T-helper 1 cell treated with Interleukin-12 subunit alpha and Interleukin-12 subunit beta and Interleukin-4 antibody, amounts not matched to agents 30 μg/mL and 1 μg/mL, for 36 hours (primary cell): ENCODE results near the gene ZNF225.
A peak's percentile ranks its signal among the peaks of the same experiment; 100 is the strongest.

Source experiments
- H3K27ac Mint-ChIP-seq: one replicate; pipeline ENCODE4 v1.8.0; 2021; ENCODE audit warnings: mild to moderate bottlenecking, mixed read lengths
- H3K27me3 Mint-ChIP-seq: one replicate; pipeline ENCODE4 v1.8.0; 2021; ENCODE audit warnings: low read depth, mixed read lengths
- H3K36me3 Mint-ChIP-seq: one replicate; pipeline ENCODE4 v1.8.0; 2021; ENCODE audit warnings: low read depth, mixed read lengths
- H3K4me1 Mint-ChIP-seq: one replicate; pipeline ENCODE4 v1.8.0; 2021; ENCODE audit warnings: low read depth, mixed read lengths
- H3K4me3 Mint-ChIP-seq: one replicate; pipeline ENCODE4 v1.8.0; 2021; ENCODE audit warnings: mild to moderate bottlenecking, moderate library complexity, mixed read lengths
- H3K9me3 Mint-ChIP-seq: one replicate; pipeline ENCODE4 v1.8.0; 2021; ENCODE audit warnings: mixed read lengths

The ZNF225 gene

DNA sequence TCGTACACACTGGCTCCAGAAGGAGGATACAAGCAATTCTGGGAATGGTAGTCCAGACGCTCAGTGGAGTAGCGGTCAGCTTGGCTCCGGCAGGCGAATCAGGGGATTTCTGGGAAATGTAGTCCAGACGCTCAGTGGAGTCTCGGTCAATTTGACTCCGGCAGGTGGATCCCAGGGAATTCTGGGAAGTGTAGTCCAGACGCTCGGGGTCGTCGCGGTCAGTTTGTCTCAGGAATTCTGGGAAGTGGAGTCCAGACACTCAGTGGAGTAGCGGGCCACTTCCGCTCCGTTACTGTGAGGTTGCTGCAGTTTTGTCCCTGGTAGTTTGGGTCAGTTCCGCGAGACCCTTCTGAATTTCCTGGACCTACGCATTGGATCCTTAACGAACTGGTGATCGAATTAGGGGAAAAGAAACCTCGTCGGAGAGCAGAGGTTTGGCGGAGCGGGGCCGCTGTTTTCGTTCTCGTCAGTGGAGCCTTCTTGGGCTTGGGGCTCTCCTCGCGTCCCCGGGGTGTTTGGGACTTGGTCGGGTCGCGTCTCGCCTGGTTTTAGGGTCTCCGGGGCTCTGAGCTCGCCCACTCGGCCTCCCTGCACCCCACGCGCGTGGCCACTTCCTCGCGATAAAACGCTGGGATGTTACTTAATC is at the start of gene ZNF225:
ZNF225 (plus strand) TSS at position 262 of the 646 bp plus-strand sequence. CDS start 2,429 bp downstream, outside the sequence.
- Mint-ChIP-seq H3K36me3 (peaks cover 32% of the 10 kb centered on the region), H3K4me1 (peaks cover 18% of the 10 kb centered on the region), H3K9me3 (peaks cover 35% of the 10 kb centered on the region), H3K27ac (peak within 1 kb of the TSS; percentile 76), H3K27me3 (no peaks in the 10 kb centered on the region), H3K4me3 (peak within 1 kb of the TSS; percentile 96)

DNA sequence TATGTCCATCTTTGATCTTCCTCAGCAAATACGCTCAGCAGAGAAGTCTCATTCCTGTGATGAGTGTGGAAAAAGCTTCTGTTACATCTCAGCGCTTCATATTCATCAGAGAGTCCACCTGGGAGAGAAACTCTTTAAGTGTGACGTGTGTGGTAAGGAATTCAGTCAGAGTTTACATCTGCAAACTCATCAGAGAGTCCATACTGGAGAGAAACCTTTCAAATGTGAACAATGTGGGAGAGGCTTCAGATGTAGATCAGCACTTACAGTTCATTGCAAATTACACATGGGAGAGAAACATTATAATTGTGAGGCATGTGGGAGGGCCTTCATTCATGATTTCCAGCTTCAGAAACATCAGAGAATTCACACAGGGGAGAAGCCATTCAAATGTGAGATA is 46.9 kb upstream of the ZNF225 start:
- Mint-ChIP-seq H3K9me3 (peaks cover 54% of the 10 kb centered on the region), H3K4me1 (peaks cover 4% of the 10 kb centered on the region), H3K4me3 (no peak overlapping the region), H3K36me3 (peaks cover 11% of the 10 kb centered on the region), H3K27ac (no peak overlapping the region), H3K27me3 (no peaks in the 10 kb centered on the region)

DNA sequence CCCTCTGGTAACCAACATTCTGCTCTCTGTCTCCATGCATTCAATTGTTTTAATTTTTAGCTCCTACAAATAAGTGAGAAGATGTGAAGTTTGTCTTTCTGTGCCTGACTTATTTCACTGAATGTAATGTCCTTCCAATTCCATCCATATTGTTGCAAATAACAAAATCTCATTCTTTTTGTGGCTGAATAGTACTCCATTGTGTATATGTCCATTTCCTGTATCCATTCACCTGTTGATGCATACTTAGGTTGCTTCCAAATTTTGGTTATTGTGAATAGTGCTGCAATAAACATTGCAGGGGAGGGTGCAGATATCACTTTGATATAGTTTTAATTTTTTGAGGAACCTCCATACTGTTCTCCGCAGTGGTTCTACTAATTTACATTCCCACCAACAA is 43.8 kb upstream of the ZNF225 start:
- no peaks in the 10 kb centered on the region for H3K27me3 Mint-ChIP-seq
- H3K27ac Mint-ChIP-seq, result no peak overlapping the region
- H3K4me1 Mint-ChIP-seq, result peaks cover 19% of the 10 kb centered on the region
- peaks cover 16% of the 10 kb centered on the region for H3K36me3 Mint-ChIP-seq
- H3K9me3 Mint-ChIP-seq, result peaks cover 58% of the 10 kb centered on the region
- H3K4me3 Mint-ChIP-seq, result no peak overlapping the region

DNA sequence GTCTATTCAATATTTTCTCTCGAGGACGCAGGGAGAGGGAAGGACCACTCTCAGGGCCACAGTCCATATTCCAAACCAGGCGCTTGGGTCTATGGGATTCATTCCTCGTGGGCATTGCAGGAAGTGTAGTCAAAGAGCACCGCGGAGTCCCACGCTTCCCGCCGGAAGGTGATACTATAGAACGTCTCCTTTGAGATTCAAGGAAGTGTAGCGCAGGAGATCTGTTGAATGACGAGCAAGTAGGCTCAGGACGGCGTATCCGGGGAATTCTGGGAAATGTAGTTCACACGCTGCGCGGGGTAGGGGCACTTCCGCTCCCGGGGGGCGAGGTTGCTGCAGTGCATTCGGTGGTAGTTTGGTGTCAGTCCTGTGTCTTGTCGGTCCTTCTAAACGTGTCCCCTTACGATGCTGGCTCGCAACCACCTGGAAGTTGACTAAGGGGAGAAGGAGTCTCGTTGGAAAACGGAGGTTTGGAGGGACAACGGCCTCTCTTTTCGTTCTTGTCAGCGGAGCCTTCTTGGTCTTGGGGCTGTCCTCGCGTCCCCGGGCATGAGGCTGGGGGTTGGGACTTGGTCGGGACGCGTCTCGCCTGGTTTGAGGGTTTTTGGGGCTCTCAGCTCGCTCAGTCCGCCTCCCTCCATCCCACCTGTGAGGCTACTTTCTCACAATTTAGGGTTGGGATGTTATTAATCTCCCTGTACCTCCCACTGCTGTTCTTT is 41.2 kb upstream of the ZNF225 start, which contains the start of gene ZNF284:
ZNF284 (plus strand) TSS at position 336 of the 719 bp plus-strand sequence. CDS start 4,231 bp downstream, outside the sequence.
- no peaks in the 10 kb centered on the region for H3K27me3 Mint-ChIP-seq
- H3K4me1 Mint-ChIP-seq, result peaks cover 19% of the 10 kb centered on the region
- peak within 1 kb of the TSS; percentile 88 for H3K4me3 Mint-ChIP-seq
- H3K36me3 Mint-ChIP-seq, result peaks cover 16% of the 10 kb centered on the region
- H3K9me3 Mint-ChIP-seq, result peaks cover 58% of the 10 kb centered on the region
- peak within 1 kb of the TSS; percentile 60 for H3K27ac Mint-ChIP-seq

DNA sequence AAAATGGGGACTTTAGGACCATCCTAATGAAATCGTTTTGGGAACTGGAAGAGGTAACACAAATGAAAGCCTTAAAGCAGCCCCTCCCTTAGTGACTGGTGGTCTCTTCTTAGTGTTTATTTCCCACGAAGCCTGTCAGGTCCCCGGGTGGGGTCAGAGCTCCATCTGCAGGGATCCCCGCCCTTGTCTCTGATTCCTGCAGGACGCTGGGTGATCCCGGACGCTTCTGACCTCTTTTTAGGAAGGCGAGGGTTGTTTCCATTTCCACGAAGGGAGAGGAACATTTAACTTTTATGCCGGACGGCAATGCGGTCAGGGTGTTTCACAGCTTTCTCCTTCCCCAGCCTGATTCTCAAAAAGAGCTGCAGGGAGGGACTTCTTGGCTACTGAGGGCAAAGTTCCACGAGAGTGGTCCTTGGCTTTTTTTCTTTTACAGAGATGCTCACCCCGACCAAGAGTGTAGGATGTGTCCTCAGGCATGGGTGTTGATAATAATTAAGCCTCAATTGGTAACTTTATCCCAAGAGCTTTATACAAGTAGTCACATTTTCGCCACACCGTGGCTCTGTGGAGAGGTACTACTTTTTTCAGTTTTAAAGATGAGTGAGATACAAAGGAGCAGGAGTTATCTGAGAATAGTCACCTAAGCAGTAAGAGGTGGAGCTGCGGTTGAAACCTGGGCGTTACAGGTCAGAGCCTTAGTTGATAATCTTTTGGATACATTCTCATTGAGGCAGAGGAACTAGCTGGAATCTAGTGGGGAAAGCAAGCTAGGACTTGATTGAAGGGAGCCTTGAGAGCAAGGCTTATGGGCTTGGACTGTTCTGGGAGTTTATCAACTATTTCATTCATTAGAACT is 40.4 kb upstream of the ZNF225 start:
- Mint-ChIP-seq H3K27me3 (no peaks in the 10 kb centered on the region), H3K9me3 (peaks cover 60% of the 10 kb centered on the region), H3K4me3 (peak overlapping the region; percentile 88), H3K4me1 (peaks cover 19% of the 10 kb centered on the region), H3K36me3 (peaks cover 16% of the 10 kb centered on the region), H3K27ac (peak overlapping the region; percentile 60)

DNA sequence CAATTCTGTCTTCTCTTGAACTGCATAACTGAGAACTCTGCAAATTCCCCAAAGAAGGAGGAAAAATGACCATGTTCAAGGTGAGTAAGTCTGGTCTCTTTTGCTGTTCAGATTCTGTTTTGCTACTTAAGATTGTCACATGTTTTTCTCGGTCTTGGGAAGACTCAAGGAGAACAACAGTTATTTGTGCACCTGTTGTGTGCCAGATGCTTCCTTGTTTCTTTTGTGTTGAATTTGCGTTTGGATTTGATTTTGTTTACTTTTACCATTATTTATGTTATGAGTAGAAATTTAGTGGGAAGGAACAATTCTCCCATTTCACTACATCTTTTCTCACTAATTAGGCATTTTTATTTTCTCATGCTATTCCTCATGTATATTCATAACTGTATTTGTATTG is 36.9 kb upstream of the ZNF225 start:
- no peaks in the 10 kb centered on the region for H3K27me3 Mint-ChIP-seq
- H3K4me3 Mint-ChIP-seq, result no peak overlapping the region
- peaks cover 37% of the 10 kb centered on the region for H3K9me3 Mint-ChIP-seq
- peaks cover 15% of the 10 kb centered on the region for H3K36me3 Mint-ChIP-seq
- peaks cover 14% of the 10 kb centered on the region for H3K4me1 Mint-ChIP-seq
- no peak overlapping the region for H3K27ac Mint-ChIP-seq

DNA sequence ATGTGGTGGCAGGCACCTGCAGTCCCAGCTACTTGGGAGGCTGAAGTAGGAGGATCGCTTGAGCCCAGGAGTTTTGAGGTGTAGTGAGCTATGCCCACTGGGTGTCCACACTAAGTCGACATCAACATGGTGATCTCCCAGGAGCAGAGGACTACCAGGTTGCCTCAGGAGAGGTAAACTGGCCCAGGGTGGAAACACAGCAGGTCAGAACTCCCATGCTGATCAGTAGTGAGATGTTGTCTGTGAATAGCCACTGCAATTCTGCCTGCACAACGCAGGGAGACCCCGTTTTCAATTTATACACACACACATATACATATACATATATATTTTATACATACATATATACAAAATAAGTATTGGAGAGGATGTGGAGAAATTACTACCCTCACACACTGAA is 21.1 kb upstream of the ZNF225 start:
- Mint-ChIP-seq H3K4me3 (no peak overlapping the region), H3K27me3 (no peaks in the 10 kb centered on the region), H3K36me3 (peaks cover 15% of the 10 kb centered on the region), H3K27ac (no peak overlapping the region), H3K4me1 (peaks cover 8% of the 10 kb centered on the region), H3K9me3 (peaks cover 23% of the 10 kb centered on the region)

DNA sequence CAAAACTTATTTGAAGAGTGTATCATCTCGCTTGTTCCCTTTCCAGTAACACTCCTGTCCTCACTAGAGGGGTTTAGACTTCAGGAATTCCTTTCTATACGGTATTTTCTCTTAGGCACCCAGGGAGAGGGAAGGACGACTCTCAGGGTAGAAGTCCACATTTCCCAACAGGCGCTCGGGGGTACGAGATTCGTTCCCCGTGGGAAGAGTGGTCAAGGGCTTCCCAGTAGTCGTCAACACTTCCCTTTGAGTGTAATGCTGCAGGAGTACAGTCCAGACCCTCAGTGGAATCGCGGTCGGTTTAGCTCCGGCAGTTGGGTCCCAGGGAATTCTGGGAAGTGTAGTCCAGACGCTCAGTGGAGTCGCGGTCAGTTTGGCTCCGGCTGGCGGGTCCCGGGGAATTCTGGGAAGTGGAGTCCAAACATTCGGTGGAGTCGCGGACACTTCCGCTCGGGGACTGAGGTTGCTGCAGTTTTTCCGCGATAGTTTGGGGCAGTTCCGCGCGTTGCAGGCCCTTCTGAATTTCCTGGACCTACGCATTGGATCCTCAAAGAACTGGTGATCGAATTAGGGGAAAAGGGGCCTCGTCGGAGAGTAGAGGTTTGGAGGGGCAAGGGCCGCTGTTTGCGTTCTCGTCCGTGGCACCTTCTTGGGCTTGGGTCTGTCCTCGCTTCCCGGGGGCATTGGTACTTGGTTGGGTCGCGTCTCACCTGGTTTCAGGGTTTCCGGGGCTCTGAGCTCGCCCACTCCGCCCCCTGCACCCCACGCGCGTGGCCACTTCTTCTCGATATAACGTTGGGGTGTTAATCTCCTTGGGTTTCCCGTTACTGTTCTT is 19.1 kb upstream of the ZNF225 start, which contains the start of gene ZNF224:
ZNF224 (plus strand) TSS at position 431 of the 835 bp plus-strand sequence. CDS start 3,513 bp downstream, outside the sequence.
- peaks cover 31% of the 10 kb centered on the region for H3K36me3 Mint-ChIP-seq
- peaks cover 10% of the 10 kb centered on the region for H3K4me1 Mint-ChIP-seq
- peak within 1 kb of the TSS; percentile 97 for H3K4me3 Mint-ChIP-seq
- peak within 1 kb of the TSS; percentile 84 for H3K27ac Mint-ChIP-seq
- H3K9me3 Mint-ChIP-seq, result peaks cover 39% of the 10 kb centered on the region
- H3K27me3 Mint-ChIP-seq, result no peaks in the 10 kb centered on the region

DNA sequence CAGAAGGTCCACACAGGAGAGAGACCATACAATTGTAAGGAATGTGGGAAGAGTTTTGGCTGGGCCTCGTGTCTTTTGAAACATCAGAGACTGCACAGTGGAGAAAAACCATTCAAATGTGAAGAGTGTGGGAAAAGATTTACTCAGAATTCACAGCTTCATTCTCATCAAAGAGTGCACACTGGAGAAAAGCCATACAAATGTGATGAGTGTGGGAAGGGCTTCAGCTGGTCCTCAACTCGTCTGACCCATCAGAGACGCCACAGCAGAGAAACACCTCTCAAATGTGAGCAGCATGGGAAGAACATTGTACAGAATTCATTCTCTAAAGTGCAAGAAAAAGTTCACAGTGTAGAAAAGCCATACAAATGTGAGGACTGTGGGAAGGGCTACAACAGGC is 5.4 kb upstream of the ZNF225 start:
- no peak overlapping the region for H3K4me3 Mint-ChIP-seq
- peaks cover 6% of the 10 kb centered on the region for H3K4me1 Mint-ChIP-seq
- H3K36me3 Mint-ChIP-seq, result peaks cover 60% of the 10 kb centered on the region
- no peaks in the 10 kb centered on the region for H3K27me3 Mint-ChIP-seq
- H3K9me3 Mint-ChIP-seq, result peaks cover 82% of the 10 kb centered on the region
- H3K27ac Mint-ChIP-seq, result no peak overlapping the region

DNA sequence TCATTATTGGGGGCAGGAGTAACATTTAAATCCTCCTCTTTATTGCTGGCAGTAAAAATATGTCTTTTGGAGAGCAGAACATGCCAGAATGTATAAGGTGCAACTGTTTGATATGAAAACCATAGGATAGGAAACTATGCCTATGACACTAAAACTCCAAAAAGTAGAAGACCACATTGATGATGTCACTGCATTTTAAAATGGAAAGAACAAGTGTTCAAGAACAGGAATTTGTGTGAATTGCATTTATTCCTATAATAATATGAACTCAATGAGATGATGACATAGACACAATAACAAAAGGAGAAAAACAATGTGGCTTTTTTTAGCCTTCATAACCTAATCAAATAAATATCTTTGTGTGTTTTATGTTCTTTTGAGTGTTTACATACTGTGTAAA is 3.7 kb upstream of the ZNF225 start:
- H3K9me3 Mint-ChIP-seq, result peaks cover 66% of the 10 kb centered on the region
- peaks cover 13% of the 10 kb centered on the region for H3K4me1 Mint-ChIP-seq
- no peak overlapping the region for H3K4me3 Mint-ChIP-seq
- H3K27ac Mint-ChIP-seq, result no peak overlapping the region
- H3K27me3 Mint-ChIP-seq, result no peaks in the 10 kb centered on the region
- peaks cover 44% of the 10 kb centered on the region for H3K36me3 Mint-ChIP-seq

DNA sequence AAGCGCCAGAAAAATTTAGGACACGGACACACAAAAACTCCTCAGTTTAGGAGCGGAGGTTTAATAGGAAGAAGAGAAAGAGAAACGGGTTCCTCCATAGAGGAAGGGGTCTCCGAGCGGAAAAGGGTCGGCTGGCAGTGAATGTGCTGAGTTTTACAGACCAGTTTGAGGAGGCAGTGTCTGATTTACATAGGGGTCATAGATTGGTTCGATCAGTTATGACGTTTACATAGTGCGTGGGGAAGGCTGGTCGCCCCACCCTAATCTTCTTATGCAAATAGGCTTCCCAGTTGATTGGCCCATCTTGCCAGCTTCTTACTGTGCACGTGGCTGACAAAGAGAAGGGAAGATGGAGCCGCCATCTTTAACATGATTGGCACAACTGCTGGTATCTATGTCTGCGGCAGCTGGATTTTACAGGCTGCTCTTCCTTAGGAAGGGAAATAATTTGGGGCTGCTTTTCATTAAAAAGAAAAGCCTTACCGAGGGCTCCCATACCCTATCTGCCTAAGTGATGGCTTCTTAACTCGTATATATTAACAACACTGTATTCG is 1.2 kb upstream of the ZNF225 start:
- Mint-ChIP-seq H3K27me3 (no peaks in the 10 kb centered on the region), H3K4me3 (peak overlapping the region; percentile 74), H3K4me1 (peaks cover 18% of the 10 kb centered on the region), H3K36me3 (peaks cover 34% of the 10 kb centered on the region), H3K27ac (no peak overlapping the region), H3K9me3 (peaks cover 46% of the 10 kb centered on the region)

DNA sequence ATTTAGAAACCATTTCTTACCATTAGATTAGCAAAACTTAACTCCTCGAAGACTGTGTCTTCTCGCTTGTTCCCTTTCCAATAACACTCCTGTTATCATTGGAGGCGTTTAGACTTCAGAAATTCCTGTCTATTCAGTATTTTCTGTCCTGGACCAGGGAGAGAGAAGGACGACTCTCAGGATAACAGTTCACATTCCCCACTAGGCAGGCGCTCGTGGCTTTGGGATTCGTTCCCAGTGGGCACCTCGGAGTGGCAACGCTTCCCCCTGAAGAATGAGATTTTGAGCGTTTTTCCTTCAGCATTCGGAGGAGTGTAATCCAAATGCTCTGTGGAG is 429 bp upstream of the ZNF225 start:
- Mint-ChIP-seq H3K36me3 (peaks cover 33% of the 10 kb centered on the region), H3K4me3 (peak overlapping the region; percentile 96), H3K27me3 (no peaks in the 10 kb centered on the region), H3K4me1 (peaks cover 18% of the 10 kb centered on the region), H3K9me3 (peaks cover 39% of the 10 kb centered on the region), H3K27ac (peak overlapping the region; percentile 76)

DNA sequence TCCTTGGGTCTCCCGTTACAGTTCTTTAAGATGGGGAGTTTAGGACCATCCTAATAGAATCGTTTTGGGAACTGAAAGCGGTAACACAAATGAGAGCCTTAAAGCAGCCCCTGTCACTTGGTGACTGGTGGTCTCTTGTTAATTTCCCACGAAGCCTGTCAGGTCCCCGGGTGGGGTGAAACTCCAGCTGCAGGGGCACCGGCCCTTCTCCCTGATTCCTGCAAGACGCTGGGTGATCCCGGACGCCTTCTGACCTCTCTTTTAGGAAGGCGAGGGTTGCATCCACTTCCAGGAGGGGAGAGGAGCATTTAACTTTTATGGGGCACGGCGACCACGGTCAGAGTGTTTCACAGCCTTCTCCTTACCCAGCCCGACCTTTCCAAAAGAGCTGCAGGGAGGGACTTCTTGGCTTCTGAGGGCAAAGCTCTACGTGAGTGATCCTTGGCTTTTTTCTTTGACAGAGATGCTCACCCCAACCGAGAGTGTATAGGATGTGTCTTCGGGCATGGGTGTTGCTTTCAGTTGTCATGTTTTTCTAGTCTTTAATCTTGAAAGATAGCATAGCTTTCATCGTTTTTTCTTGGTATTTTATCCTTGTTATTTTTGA is 688 bp downstream of the ZNF225 start:
- Mint-ChIP-seq H3K27ac (peak overlapping the region; percentile 76), H3K9me3 (peaks cover 31% of the 10 kb centered on the region), H3K36me3 (peaks cover 35% of the 10 kb centered on the region), H3K27me3 (no peaks in the 10 kb centered on the region), H3K4me3 (peak overlapping the region; percentile 96), H3K4me1 (peaks cover 18% of the 10 kb centered on the region)
